HFFc6 (cell line): ENCODE data around the gene NUTM2F. TPM values are rescaled to one million over a fixed set of nuclear protein-coding genes. Genes with fewer than 3 reads are reported as not detected.
"Not testable (repeated sequence)": the region's sequence is repeated elsewhere in the genome, so short reads cannot be mapped to it uniquely, and the experiment has no call there.

ENCODE experiments used
- DNase-seq: peaks from one replicate; pipeline ENCODE4 v3.0.0-alpha.2; 2018
- H3K27ac Mint-ChIP-seq: 2 replicates; pipeline ENCODE4 v1.8.0; 2020; ENCODE audit warnings: mild to moderate bottlenecking, mixed read lengths
- H3K27me3 Mint-ChIP-seq: 2 replicates; pipeline ENCODE4 v1.8.0; 2021; ENCODE audit warnings: mild to moderate bottlenecking, moderate library complexity, mixed read lengths; ENCODE audit not compliant: insufficient read depth
- H3K36me3 Mint-ChIP-seq: 2 replicates; pipeline ENCODE4 v1.8.0; 2021; ENCODE audit warnings: low read depth, mixed read lengths
- H3K4me1 Mint-ChIP-seq: 2 replicates; pipeline ENCODE4 v1.8.0; 2020; ENCODE audit warnings: low read depth, mixed read lengths
- H3K4me3 Mint-ChIP-seq: 2 replicates; pipeline ENCODE4 v1.8.0; 2020; ENCODE audit warnings: mild to moderate bottlenecking, moderate library complexity, mixed read lengths
- H3K9me3 Mint-ChIP-seq: 2 replicates; pipeline ENCODE4 v1.8.0; 2020; ENCODE audit warnings: mild to moderate bottlenecking, mixed read lengths
- CTCF ChIP-seq: fragments of 200-600 bp; sonication (generic); IDR thresholded peaks from 2 replicates; pipeline ENCODE4 v1.5.0; 2021; ENCODE audit warnings: antibody characterized with exemption, mild to moderate bottlenecking
- total RNA-seq, 6 experiments: library from RNA; stranded (reverse); fragmentation: NEBNext Ultra II Directional; extraction: Animal tissue kit (Norgen Biotek cat#: 25700); gene quantifications; 2 replicates in 1 of 6; 3 replicates in 5 of 6; pipeline ENCODE4 v1.2.3, GENCODE V29; 2021

NUTM2F gene
- total RNA-seq, 6 experiments from 2014 or later, result not detected

- H3K9me3 Mint-ChIP-seq, result no peaks in the 10 kb centered on the region
- peaks cover 19% of the 10 kb centered on the region for H3K36me3 Mint-ChIP-seq
- no peak overlapping the region for H3K27ac Mint-ChIP-seq
- no peak for DNase-seq
- peaks cover 37% of the 10 kb centered on the region for H3K4me1 Mint-ChIP-seq
- no peaks in the 10 kb centered on the region for H3K27me3 Mint-ChIP-seq
- H3K4me3 Mint-ChIP-seq, result no peak overlapping the region
- TF ChIP-seq CTCF, result no peak
These were observed 40.4 kb downstream of the NUTM2F start for GRCh38 chr9:94287877-94288513.

GRCh38 chr9:94286116-94286515 lies 42.3 kb downstream of the NUTM2F start:
- no peaks in the 10 kb centered on the region for H3K9me3 Mint-ChIP-seq
- no peak for DNase-seq
- H3K4me1 Mint-ChIP-seq, result peaks cover 28% of the 10 kb centered on the region
- H3K27me3 Mint-ChIP-seq, result no peaks in the 10 kb centered on the region
- H3K36me3 Mint-ChIP-seq, result peaks cover 33% of the 10 kb centered on the region
- no peak for TF ChIP-seq CTCF
- no peak overlapping the region for H3K4me3 Mint-ChIP-seq
- H3K27ac Mint-ChIP-seq, result no peak overlapping the region

- Mint-ChIP-seq H3K36me3 (peaks cover 39% of the 10 kb centered on the region), H3K4me1 (peaks cover 33% of the 10 kb centered on the region)
These were observed 47.3 kb downstream of the NUTM2F start for GRCh38 chr9:94281101-94281500.

GRCh38 chr9:94280409-94280989 lies 47.9 kb downstream of the NUTM2F start:
- DNase-seq, result no peak
- TF ChIP-seq CTCF, result no peak
- H3K27me3 Mint-ChIP-seq, result no peaks in the 10 kb centered on the region
- peaks cover 27% of the 10 kb centered on the region for H3K4me1 Mint-ChIP-seq
- H3K27ac Mint-ChIP-seq, result no peak overlapping the region
- H3K9me3 Mint-ChIP-seq, result peaks cover 17% of the 10 kb centered on the region
- no peak overlapping the region for H3K4me3 Mint-ChIP-seq
- H3K36me3 Mint-ChIP-seq, result peaks cover 37% of the 10 kb centered on the region

More at GRCh38 chr9:94281101-94281500, 47.3 kb downstream of the NUTM2F start:
- H3K4me3 Mint-ChIP-seq, result no peak overlapping the region
- no peaks in the 10 kb centered on the region for H3K27me3 Mint-ChIP-seq
- TF ChIP-seq CTCF, result no peak
- no peak overlapping the region for H3K27ac Mint-ChIP-seq
- peaks cover 17% of the 10 kb centered on the region for H3K9me3 Mint-ChIP-seq
- no peak for DNase-seq

- H3K4me1 Mint-ChIP-seq, result peaks cover 22% of the 10 kb centered on the region
- no peak for TF ChIP-seq CTCF
- H3K4me3 Mint-ChIP-seq, result peak overlapping the region; percentile 33; the same call in 1 of the 2 replicates
- no peaks in the 10 kb centered on the region for H3K27me3 Mint-ChIP-seq
- peaks cover 37% of the 10 kb centered on the region for H3K36me3 Mint-ChIP-seq
- DNase-seq, result no peak
- H3K27ac Mint-ChIP-seq, result peak overlapping the region; percentile 80
- peaks cover 17% of the 10 kb centered on the region for H3K9me3 Mint-ChIP-seq
These were observed 50.4 kb downstream of the NUTM2F start for GRCh38 chr9:94277885-94278536.

- H3K36me3 Mint-ChIP-seq, result peaks cover 31% of the 10 kb centered on the region
- H3K9me3 Mint-ChIP-seq, result peaks cover 17% of the 10 kb centered on the region
- not testable (repeated sequence) for H3K4me3 Mint-ChIP-seq, H3K27ac Mint-ChIP-seq, H3K27me3 Mint-ChIP-seq, DNase-seq
- peaks cover 22% of the 10 kb centered on the region for H3K4me1 Mint-ChIP-seq
These were observed 51.4 kb downstream of the NUTM2F start for GRCh38 chr9:94277029-94277428.
